IPS DF 4.7 (cell line): ENCODE measurements around the gene BLVRB.
"Not testable (repeated sequence)": the region's sequence is repeated elsewhere in the genome, so short reads cannot be mapped to it uniquely, and the experiment has no call there.

Experiments used
- DNase-seq: peaks from one replicate; pipeline ENCODE4 v3.0.0-alpha.2; 2013; ENCODE audit warnings: low spot score; ENCODE audit errors: extremely low read depth

The BLVRB gene

DNA sequence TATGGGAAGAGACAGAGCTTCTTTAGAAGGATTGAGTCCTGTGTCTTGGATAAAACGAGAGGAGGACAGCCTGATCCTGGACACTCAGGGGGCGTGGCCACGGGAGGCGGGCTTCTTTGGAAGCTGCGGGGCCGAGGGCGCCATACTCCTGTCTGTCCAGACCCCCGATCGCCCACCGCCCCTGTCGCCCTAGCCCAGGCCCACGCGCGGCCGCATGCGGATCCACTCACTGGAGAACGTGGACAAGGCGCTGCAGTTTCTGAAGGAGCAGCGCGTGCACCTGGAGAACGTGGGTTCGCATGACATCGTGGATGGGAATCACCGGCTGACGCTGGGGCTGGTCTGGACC is 24.3 kb upstream of the BLVRB start:
- no peak for DNase-seq

DNA sequence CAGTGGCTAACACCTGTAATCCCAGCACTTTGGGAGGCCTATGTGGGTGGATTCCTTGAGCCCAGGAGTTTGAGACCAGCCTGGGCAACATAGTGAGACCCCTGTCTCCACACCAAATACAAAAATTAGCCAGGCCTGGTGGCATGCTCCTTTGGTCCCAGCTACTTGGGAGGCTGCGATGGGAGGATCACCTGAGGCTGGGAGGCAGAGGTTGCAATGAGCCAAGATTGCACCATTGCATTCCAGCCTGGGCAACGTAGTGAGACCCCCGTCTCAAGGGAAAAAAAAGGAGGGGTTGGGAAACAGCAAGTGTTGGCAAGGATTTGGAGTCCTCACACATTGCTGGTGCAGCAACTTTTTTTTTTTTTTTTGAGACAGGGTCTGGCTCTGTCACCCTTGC is 20.5 kb upstream of the BLVRB start:
- no peak for DNase-seq

DNA sequence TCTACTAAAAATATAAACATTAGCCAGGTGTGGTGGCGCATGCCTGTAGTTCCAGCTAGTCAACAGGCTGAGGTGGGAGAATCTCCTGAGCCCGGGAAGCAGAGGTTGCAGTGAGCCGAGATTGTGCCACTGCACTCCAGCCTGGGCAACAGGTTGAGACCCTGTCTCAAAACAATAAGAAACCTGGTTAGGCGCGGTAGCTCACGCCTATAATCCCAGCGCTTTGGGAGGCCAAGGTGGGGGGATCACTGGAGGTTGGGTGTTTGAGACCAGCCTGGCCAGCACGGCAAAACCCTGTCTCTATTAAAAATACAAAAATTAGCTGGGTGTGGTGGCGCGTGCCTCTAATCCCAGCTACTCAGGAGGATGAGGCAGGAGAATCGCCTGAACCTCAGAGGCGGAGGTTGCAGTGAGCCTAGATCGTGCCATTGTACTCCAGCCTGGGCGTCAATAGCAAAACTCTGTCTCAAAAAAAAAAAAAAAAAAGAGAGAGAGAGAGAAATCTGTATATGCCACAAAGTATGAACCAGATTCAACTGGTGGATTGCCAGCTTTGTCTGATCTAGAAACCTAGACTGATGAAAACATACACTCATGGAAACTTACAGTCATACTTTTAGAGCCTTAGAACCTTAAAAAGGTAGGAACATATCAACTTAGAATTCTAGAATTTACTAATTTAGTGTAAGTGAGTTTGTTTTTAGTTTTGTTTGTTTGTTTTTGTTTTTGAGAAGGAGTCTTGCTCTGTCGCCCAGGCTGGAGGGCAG is 10.5 kb upstream of the BLVRB start:
- DNase-seq = not testable (repeated sequence)

DNA sequence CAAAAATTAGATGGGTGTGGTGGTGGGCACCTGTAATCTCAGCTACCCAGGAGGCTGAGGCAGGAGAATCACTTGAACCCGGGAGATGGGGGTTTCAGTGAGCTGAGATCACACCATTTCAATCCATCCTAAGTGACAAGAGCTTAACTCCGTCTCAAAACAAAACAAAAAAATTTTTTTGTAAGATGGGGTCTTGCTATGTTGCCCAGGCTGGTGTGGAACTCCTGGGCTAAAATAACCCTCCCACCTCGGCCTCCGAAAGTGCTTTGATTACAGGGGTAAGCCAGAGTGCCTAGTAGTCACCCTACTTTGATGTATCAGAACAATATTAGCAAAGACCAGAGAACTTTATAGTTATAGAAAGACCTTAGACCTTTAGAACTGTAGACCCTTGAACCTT is 9.2 kb upstream of the BLVRB start:
- DNase-seq = no peak

DNA sequence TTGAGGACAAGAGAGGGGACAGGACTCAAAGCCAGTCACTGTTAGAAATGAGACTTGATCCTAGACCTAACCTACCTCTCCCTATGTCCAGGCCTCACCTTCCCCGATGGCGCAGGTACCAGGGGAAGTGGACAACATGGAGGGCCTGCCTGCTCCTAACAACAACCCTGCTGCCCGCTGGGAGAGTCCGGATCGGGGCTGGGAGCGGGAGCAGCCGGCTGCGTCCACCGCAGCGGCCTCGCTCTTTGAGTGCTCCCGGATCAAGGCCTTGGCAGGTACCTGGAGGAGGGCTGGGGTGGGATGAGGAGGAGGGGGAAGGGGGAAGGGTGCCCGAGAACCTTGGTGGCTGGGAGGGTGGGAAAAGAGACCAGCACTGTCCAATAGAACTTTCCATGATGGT is 7.0 kb upstream of the BLVRB start:
- no peak for DNase-seq

DNA sequence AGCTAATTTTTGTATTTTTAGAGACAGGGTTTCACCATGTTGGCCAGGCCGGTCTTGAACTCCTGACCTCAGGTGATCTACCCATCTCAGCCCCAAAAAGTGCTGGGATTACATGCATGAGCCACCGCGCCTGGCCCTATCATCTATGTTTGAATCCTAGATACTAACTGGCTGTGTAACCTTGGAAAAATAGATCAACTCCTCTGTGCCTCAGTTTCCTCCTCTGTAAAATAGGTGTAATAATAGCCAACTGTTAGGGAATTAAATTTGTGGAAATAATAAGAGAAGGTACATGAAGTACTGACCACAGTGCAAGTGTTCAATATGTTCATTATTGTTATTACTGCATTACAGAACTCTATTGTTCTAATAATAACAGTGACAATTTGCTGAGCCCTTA is 5.6 kb upstream of the BLVRB start:
- no peak for DNase-seq

DNA sequence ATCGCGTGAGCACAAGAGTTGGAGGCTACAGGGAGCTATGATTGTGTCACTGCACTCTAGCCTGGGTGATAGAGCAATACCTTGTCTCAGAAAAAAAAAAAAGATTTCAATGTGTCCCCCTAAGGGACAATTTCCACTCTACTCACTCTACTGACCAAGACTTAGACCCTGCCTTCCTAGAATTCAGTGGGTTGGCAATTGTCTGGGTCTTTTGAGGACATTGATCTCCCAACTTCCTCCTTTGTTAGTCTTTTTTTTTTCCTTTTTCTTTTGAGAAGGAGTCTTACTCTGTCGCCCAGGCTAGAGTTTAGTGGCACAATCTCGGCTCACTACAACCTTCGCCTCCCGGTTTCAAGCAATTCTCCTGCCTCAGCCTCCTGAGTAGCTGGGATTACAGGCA is 3.5 kb upstream of the BLVRB start:
- DNase-seq = no peak

DNA sequence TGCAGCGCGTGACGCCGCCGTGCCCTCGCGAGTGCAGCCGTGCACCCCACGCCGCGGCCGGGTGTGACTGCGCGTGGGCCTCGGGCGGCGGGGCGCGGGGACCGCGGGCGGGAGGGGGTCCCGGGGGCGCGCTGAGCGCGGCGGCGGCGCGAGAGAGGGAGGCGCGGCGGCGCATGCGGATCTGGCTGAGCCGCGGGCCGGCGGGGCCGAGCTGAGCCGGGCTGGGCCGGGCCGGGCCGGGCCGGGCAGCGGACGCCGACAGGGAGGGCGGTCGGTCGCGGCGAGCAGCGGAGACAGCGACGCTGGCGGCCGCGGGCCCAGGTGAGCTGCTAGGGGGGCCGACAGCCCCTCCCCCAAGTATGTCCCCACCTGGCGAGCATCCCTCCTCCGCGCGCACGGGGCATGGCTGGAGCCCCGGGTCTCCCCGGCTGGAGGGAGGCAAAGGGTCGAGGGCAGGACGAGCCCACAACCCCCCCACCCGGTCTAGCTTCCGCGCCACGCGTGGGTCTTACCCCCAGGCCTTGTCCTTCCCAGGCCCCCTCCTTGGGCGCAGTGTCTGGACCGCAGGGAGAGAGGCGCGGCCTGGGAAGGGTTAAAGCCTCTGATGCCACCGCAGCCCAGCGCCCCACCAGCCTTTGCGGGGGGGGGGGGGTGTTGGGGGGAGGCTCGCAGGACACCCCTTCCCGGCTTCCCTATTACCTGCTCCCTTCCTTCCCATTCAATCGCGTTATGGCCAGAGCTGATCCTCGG is 1.6 kb upstream of the BLVRB start, which contains the start of gene SPTBN4:
Gene SPTBN4, plus strand, starts transcription at position 17 of the 750 bp plus-strand sequence. CDS start 5,621 bp downstream, outside the sequence.
- no peak for DNase-seq

DNA sequence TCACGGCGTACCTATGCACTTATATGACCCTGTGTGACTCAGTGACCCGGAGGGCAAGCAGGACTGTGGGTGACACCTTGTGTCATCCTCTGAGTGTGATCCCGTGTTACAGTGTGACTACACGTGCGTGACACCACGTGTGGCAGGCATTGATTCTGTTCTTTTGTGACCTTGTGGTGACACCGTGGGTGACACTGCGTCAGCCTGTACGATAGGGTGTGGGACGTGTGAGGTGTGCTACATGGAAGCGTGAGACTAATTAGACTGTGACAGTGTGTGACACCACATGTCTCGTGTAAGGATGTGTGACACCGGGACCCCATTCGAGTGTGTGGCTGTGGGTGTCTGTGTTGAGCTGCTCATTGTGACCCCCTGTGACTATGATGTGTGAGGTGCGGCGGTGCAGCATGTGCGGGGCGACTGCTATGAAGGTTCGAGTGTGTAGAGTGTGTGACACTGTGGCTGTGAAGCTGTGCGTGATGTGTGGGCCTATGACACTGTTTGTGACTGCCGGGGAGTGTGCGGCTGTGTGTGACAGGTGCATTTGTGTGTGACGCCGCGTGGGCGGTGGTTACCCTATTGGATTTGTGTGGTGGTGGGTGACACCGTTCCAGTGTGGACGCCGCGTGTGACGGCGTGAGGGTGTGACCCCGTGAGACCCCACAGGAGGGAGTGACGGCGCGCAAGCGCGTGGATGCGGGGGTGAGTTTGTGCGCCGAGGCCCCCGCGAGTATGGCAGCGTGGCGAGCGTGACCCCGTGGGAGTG is 857 bp upstream of the BLVRB start:
- no peak for DNase-seq

DNA sequence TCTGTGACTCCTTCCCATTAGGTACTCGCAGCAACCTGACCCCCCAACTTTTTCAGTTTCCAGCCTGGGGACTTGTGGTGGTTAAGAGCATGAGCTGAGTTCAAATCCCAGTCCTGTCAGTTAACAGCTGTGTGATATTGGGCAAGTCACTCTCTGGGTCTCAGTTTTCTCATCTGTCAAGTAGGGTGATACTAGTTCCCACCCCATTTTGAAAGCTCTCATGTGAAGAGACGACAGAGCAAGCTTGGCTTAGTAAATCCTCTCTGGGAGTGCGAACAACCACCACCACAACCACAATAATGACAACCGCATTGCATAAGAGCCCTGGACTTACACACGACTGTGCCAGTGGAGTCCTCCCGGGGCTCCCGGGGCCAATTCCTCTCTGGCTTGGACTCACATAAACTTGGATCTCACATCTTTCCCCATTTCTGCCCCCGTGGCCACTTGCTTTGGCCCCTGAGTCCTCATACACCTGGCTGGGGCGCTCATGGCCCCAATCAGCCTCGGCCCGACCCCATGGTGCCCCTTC is 454 bp downstream of the BLVRB start:
- no peak for DNase-seq

DNA sequence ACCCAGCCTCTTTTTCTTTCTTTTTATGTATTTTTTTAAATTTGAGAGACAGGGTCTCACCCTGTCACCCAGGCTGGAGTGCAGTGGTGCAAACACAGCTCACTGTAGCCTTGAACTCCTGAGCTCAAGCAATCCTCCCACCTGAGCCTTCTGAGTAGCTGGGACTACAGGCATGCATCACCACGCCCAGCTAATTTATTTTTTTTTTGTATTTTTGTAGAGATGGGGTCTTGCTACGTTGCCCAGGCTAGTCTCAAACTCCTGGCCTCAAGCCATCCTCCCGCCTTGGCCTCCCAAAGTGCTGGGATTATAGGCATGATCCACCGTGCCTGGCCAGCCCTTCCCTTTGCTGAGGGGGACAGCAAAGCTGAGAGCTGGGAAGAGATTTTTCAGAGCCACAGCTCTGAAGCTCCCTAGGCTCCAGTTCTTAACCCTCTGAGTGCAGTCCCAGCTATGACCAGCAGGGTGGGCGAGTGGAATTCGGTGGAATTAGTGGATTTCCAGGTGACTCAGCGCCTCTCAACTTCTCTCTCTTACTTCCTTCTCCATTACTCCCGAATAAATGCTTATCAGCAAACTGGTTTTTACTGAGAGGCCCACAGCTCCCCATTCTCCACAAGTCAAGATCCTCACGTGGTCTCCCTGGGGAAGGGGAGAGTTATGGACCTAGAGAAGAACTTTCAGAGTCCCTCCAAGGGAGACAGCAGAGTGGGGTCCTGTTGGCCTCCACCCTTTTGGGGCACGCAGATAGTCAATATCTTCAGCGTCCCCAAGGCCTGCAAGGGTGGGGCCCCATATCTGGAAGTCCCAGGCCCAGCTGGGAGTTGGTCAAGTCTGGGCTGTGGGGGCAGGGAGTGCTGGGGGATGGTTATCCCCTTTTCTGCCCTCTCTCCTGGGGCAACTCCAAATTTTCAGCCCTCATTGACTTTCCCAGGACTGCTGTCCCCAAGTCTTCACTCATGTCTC is 1.2 kb downstream of the BLVRB start:
- DNase-seq = no peak

DNA sequence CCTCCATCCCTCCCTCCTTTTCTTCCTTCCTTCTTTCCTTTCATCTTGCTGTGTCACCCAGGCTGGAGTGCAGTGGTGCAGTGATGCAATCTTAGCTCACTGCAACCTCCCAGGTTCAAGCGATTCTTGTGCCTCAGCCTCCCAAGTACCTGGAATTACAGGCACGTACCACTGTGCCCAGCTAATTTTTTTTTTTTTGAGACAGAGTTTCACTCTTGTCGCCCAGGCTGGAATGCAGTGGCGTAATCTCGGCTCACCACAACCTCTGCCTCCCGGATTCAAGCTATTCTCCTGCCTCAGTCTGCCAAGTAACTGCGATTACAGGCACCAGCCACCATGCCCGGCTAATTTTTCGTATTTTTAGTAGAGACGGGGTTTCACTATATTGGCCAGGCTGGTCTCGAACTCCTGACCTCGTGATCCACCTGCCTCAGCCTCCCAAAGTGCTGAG is 1.9 kb downstream of the BLVRB start:
- not testable (repeated sequence) for DNase-seq

DNA sequence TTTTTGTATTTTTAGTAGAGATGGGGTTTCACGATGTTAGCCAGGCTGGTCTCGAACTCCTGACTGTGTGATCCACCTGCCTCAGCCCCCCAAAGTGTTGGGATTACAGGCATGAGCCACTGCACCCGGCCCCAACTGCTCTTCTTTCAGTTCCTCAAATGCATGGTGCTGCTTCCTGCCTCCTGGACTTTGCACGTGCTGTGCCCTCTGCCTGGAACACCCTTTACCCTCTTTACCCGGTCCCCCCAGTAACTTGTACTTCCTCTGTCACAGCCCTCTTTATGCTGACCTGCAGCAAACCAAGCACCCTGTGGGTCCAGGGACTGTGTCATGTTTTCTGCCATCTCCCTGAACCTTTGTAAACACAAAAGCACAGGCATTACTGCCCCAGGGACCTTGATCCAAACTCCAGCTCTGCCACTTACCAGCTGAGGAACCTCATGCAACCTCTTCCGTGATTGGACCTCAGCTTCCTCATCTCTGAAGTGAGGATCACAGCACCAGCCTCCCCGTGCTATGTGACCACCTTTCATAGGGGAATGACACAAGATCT is 3.8 kb downstream of the BLVRB start:
- DNase-seq = no peak

DNA sequence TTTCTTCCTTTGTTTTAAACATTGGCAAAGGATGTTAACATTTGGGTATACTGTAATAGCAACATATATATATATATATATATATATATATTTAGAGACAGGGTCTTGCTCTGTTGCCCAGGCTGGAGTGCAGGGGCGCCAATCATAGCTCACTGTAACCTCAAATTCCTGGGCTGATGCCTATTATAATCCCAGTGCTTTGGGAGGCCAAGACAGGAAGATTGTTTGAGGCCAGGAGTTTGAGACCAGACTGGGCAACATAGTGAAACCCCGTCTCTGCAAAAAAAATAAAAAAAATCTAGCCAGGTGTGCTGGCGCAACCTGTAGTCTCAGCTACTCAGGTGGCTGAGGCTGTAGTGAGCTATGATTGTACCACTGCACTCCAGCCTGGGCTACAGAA is 5.4 kb downstream of the BLVRB start:
- no peak for DNase-seq

DNA sequence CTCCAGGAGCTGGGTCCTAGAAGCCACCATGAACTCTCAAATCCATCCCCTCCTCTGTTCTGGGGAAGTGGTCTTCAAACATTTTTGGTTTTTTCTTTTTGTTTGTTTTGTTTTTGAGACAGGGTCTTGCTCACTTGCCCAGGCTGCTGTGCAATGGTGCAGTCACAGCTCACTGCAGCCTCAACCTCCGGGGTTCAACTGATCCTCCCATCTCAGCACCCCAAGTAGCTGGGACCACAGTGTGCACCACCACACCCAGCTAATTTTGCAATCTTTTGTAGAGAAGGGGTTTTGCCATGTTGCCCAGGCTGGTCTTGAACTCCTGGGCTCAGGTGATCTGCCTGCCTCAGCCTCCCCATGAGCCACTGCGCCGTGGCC is 7.0 kb downstream of the BLVRB start:
- DNase-seq = no peak

DNA sequence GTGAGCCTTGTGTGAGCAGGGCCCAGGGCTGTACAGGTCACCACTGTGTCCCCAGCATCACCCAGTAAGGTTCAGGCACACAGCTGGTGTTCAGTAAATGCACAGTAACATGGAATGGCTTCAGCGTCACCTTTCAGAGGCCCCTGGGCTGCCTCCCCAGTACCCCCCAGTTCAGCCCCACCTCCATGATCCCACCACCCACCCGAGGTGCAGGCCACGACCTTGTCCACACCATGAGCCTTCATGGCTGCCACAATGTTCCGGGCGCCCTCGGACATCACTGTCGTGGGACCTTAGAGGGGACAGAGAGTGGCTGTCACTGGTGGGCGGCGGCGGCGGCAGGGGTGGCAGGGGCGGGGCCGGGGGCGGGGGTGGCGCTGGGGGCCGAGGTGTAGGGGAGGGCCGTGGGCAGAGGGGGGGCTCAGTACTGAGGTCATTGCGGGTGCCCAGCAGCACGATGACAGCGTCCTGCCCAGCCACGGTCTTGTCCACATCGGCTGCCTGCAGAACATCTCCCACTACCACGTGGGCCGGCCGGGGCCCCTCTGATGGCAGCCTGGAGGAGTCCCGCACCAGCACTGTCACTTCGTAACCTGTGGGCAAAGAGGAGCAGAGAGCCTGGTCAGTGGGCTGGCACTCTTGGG is 7.5 kb downstream of the BLVRB start:
- DNase-seq = no peak

DNA sequence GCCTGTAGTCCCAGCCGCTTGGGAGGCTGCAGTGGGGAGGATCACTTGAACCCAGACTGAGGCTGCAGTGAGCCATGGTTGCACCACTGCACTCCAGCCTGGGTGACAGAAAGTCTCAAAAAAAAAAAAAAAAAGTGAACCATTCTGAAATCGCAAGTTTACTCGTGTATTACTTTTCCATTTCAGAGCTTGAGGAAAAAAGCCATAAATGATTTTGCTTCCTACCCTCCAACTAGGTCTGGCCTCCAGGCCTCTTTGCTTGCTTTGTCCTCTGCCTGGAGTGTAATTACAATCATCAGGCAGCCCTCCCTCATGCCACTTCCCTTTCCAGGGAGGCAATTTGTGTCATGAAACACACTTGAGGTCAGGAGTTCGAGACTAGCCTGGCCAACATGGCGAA is 8.5 kb downstream of the BLVRB start:
- no peak for DNase-seq

DNA sequence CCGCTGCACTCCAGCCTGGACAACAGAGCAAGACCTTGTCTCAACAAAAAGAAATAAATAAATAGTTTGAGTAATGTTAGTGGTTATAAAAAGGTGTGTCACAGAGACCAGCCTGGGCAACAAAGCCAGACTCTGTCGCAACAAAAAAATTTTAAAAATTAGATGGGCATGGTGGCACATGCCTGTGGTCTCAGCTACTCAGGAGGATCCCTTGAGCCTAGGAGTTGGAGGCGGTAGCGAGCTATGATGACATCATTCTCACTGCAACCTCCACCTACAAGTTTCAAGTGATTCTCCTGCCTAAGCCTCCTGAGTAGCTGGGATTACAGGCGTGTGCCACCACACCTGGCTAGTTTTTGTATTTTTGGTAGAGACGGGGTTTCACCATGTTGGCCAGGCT is 11.6 kb downstream of the BLVRB start:
- DNase-seq = not testable (repeated sequence)

DNA sequence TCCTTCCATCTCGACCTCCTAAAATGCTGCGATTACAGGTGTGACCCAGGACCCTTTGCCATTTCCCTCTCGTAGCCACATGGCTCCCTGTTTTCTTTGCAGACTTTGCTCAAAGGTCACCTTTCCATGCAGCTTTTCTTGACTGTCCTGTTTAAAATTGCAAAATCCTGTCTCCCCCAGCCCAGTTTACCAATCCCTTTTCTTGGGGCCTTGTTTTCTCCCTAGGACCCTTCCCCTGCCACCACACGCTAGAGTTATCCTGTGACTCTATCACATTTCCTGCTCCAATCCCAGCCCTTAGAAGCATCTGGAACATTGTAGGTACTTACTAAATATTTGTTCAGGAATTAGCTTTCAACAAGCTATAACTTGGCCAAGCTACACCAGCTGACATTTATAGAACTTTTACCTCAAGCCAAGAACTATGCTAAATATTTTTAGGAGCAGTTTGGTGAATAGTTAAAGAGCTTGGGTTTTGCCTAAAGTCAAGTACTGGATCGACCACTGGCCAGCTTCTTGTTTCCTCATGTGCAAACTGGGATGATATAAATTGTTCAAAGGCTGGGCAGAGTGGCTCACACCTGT is 12.3 kb downstream of the BLVRB start:
- DNase-seq = no peak

DNA sequence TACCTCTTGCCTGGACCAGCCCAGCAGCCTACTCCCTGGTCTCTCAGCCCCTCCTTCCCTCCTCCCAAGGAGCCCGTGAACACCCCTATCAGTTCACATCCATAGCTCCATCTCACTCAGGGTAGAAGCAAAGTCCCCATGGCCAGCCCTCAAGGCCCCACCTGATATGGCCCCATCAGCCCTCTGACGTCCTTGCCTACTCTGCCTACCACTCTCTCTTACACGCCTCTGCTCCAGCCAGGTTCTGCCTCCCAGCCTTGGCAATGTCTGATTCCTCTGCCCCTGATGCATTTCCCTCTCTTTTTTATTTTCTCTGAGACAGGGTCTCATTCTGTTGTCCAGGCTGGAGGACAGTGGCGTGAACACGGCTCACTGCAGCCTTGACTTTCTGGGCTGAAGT is 13.5 kb downstream of the BLVRB start:
- no peak for DNase-seq
